NCI-H524 treated with DMSO at 0.1 percent for 48 hours (cell line): Measurements from ENCODE around the gene BCAR3.
A peak's percentile ranks its signal among the peaks of the same experiment; 100 is the strongest.
"Not testable (repeated sequence)": the region's sequence is repeated elsewhere in the genome, so short reads cannot be mapped to it uniquely, and the experiment has no call there.

Source experiments
- DNase-seq: peaks from one replicate; lab custom pipeline; 2025; lab: John Stamatoyannopoulos, UW

The BCAR3 gene

GRCh38 chr1:93689521-93690223 lies 8.0 kb upstream of the BCAR3 start:
- DNase-seq: no peak

- DNase-seq: no peak
Measured at GRCh38 chr1:93687542-93687941, 5.9 kb upstream of the BCAR3 start.

- DNase-seq: no peak
Measured at GRCh38 chr1:93686504-93687250, 5.0 kb upstream of the BCAR3 start.

DNA sequence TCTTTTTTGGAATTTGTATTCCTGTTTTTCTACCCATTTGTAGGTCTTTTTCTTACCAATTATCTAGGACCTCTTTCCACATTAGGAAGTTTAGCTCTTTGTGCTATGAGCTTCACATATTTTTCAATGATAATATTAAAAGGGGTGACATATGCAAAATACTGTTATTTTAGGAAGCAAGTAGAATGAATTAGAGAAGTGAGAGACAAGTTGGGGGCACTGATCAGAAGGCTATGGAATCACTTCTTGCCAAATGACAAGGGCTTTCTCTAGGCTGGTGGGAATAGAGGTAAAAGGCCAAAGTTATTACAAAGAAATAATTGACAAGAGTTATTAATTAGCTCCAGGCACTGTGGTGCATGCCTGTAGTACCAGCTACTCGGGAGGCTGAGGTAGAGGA lies 4.3 kb upstream of the BCAR3 start:
- no peak for DNase-seq

DNA sequence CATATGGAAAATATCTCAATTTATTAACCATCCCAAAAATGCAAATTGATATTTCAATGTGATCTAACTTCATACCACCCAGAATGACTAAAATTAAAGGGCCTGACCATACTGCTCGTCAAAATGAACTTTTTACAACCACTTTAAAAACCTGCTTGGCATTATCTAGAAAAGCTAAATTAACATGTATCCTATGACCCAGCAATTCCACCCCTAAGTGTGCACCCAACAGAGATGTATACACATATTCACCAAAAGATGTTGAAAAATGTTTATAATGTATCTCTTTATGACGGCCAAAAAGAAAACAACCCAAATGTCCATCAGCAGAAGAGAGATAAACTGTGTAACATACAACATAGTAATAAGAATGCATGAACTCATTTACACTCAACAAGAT lies 1.6 kb upstream of the BCAR3 start:
- DNase-seq: no peak

- DNase-seq: no peak
Measured at GRCh38 chr1:93681989-93682412, 364 bp upstream of the BCAR3 start.

DNA sequence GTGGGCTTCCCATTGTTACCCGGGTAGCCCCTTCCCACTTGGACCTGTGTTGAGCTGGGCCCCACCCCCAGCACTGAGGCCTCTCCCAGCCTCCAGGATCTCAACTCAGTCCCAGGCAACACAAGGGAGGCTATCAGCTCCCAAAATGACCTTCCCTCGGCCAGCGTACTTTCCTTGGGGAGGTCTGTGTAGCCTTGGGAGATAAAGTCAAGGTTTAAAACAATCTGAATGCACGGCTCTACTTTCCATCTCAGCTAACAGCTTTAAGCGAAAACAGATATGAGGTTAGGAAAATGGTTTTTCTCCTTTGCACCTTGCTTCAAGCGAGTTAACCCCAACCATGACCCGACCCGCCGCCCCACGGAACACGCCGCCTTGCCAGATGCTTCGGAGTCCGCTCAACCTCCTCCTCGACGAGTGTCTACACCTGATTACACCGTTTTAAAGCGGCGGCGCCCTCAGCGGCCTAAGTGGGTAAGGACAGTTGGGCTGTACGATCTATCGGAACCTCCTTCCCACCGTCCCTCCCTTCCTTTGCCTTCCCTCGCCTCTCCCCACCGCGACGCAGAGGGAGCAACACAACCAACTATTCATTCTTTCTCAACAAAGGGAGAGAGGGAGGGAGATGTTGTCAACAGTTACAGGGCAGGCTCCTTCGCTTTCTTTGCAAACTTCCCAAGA lies 1.1 kb downstream of the BCAR3 start:
- peak; percentile 31 for DNase-seq

GRCh38 chr1:93680076-93680419 lies 1.6 kb downstream of the BCAR3 start:
- no peak for DNase-seq

- no peak for DNase-seq
Measured at GRCh38 chr1:93679546-93679945, 2.1 kb downstream of the BCAR3 start.

GRCh38 chr1:93678946-93679480 lies 2.6 kb downstream of the BCAR3 start:
- no peak for DNase-seq

DNA sequence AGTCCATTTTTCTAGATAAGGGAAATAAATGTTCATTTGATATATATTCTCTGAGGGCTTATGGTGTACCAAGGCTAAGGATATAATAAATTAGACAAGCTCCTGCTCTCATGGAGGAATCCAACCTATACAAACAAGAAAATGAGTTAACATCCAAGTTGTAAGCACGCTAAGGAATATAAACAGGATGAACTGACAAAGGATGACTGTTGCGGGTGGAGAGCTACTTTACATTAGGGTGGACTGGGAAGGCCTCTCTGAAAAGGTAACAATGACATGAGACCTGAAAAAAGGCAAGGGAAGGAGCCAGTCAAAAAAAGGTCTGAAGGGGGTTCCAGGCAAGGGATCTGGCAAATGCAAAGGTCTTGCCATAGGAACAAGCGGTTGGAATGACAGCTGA lies 3.1 kb downstream of the BCAR3 start:
- DNase-seq: no peak

DNA sequence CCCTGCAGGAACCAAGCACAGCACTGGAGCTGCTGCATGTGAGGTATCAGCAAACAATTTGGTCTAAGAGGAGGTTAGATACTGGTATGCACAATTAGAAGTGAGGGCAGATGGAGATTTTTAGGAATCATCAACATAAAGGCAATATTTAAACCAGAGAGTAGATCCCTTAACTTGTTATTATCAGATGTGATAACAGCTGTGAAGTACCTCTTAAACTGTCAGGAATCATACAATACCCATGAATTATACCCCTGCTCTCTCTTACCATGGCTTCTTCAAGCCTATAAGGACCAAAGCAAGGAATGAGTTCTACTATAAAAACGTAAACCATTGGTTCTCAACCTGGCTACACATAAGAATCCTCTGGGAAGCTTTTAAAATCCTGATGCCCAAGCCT lies 3.9 kb downstream of the BCAR3 start:
- DNase-seq: no peak

- DNase-seq: no peak
Measured at GRCh38 chr1:93676427-93676826, 5.2 kb downstream of the BCAR3 start.

DNA sequence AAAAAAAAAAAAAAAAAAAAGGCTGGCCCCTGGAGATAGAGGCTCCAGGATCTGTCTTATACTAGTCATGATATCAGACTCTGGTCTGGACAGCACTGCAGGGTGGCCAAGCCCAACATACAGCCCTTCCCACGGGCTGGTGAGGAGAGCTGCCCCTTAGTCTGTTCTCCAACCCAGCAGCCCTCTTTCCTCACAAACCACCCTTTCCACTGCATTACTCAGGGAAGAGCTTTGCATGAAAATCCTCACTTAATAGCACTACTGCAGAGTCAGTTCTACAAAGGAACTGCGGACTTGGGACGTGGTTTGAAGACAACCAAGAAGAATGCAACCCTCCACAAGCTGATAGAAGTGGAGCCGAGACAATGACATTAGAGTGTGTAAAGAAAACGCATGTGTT lies 5.7 kb downstream of the BCAR3 start:
- no peak for DNase-seq

DNA sequence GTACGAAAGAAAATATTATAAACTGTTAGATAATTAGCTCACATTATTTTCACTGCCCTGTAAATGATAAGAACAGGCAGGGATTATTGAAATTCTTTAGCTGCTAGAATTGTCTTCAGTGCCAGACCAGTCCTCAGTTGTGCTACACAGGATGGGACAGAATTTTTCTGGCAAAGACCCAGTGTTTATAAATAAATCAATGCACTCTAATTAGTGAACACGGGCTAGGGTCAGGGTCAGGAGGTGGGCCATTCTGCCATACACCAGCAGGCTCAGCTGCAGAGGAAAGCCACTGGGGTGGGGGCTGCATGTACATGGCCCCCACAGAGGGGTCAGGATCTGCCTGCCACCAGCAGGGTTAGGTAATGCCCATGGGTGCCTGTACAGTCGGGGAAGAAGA lies 6.4 kb downstream of the BCAR3 start:
- no peak for DNase-seq

GRCh38 chr1:93674071-93674470 lies 7.6 kb downstream of the BCAR3 start:
- DNase-seq: not testable (repeated sequence)

- DNase-seq: no peak
Measured at GRCh38 chr1:93673163-93673829, 8.3 kb downstream of the BCAR3 start.

- no peak for DNase-seq
Measured at GRCh38 chr1:93672477-93673162, 9.0 kb downstream of the BCAR3 start.

GRCh38 chr1:93672069-93672468 lies 9.6 kb downstream of the BCAR3 start:
- DNase-seq: no peak

- no peak for DNase-seq
Measured at GRCh38 chr1:93671099-93671621, 10.5 kb downstream of the BCAR3 start.

DNA sequence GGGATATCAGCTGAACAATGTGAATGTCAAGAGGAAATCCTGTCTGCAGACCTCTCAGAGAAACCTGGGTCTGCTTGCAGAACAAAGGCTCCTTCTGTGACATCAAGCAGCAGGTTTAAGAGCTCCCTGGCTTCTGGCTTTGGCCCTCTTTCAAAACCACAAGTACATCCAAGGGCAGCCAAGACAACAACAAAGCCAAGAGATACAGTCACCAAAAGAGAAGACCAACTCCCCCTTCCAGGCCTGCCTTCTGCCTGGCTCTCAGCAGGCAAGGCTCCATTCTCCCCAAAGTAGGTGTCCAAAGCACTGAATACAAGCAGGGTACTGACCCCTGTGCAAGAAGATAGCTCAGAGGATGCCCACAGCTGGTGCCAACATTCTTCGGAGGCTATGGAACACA lies 11.5 kb downstream of the BCAR3 start:
- no peak for DNase-seq

GRCh38 chr1:93669369-93669768 lies 12.3 kb downstream of the BCAR3 start:
- DNase-seq: no peak
